Measurements from ENCODE around the gene LRFN2. TPM values are rescaled to one million over a fixed set of nuclear protein-coding genes. Genes with fewer than 3 reads are reported as not detected.

LRFN2 gene
- total RNA-seq, 6 donors from 2014 or later, result 0.06 to 0.20 TPM; not detected in 4

- H3K36me3 ChIP-seq, result no peaks in the 10 kb centered on the region
- WGBS, 2 donors, result 57 to 58% methylated on average over 9 of the region's 9 CpGs
- DNase-seq (no peak), ATAC-seq (ENCODE audit: low FRiP score in 2 of 2) (no peak)
- H3K9me3 ChIP-seq, result no peaks in the 10 kb centered on the region
- H3K4me3 ChIP-seq, result no peak overlapping the region
- no peak overlapping the region for H3K27ac ChIP-seq
- H3K27me3 ChIP-seq, result no peaks in the 10 kb centered on the region
- no peaks in the 10 kb centered on the region for H3K4me1 ChIP-seq
- no peak for TF ChIP-seq POLR2AphosphoS5 (IDR thresholded peaks at IDR 0.05)
- TF ChIP-seq POLR2A (IDR thresholded peaks at IDR 0.05), result no peak
- no peak for TF ChIP-seq EP300 (IDR thresholded peaks at IDR 0.05)
- TF ChIP-seq CTCF (IDR thresholded peaks at IDR 0.05), result no peak
Observed at GRCh38 chr6:40620574-40621240, 33.5 kb upstream of the LRFN2 start.

- DNase-seq, result no peak
- no peak overlapping the region for H3K27ac ChIP-seq
- H3K36me3 ChIP-seq, result no peaks in the 10 kb centered on the region
- 54 to 64% methylated on average over 6 of the region's 6 CpGs for WGBS, 2 donors
- H3K4me1 ChIP-seq, result no peaks in the 10 kb centered on the region
- TF ChIP-seq CTCF (IDR thresholded peaks at IDR 0.05), result no peak
- no peak for TF ChIP-seq POLR2A (IDR thresholded peaks at IDR 0.05)
- no peaks in the 10 kb centered on the region for H3K9me3 ChIP-seq
- no peak overlapping the region for H3K4me3 ChIP-seq
- ATAC-seq (ENCODE audit: low FRiP score in 2 of 2), result no peak
- no peaks in the 10 kb centered on the region for H3K27me3 ChIP-seq
Observed at GRCh38 chr6:40614671-40615070, 27.5 kb upstream of the LRFN2 start.

DNA sequence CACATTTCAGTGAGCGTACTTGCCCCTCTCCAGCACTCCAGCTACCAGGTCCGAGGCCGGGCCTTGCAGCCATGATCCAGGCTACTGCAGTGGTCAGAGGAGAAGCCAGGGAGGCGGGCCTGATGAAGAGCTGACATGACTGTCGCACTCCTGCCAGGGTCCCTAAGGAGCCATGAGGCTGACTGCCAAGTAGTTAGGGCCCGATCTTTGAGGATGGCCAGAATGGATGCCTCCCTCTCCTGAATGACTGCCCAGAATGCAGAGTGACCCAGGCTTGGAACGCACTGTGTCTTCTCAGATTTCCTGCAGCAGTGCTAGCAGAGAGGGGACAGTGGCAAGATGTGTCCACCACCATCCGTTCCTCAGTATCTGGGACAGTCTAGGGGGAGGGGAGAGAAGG is 24.7 kb upstream of the LRFN2 start:
- H3K27me3 ChIP-seq, result no peaks in the 10 kb centered on the region
- WGBS, 2 donors, result 79% methylated on average over 8 of the region's 8 CpGs; no CpG with 5 or more reads in 1 of the 2 donors
- H3K27ac ChIP-seq, result no peak overlapping the region
- TF ChIP-seq POLR2A (IDR thresholded peaks at IDR 0.05) (no peak), EP300 (IDR thresholded peaks at IDR 0.05) (no peak), POLR2AphosphoS5 (IDR thresholded peaks at IDR 0.05) (no peak), CTCF (IDR thresholded peaks at IDR 0.05) (no peak)
- no peaks in the 10 kb centered on the region for H3K4me1 ChIP-seq
- H3K36me3 ChIP-seq, result no peaks in the 10 kb centered on the region
- ATAC-seq (ENCODE audit: low FRiP score in 2 of 2) (peak in 1 of 2 donors; percentile 21), DNase-seq (peak in 1 of 2 donors; percentile 25)
- H3K4me3 ChIP-seq, result no peak overlapping the region
- no peaks in the 10 kb centered on the region for H3K9me3 ChIP-seq

GRCh38 chr6:40611434-40611833 is 24.3 kb upstream of the LRFN2 start:
- no peak for TF ChIP-seq POLR2A (IDR thresholded peaks at IDR 0.05)
- no peak for TF ChIP-seq CTCF (IDR thresholded peaks at IDR 0.05)
- no peak for TF ChIP-seq EP300 (IDR thresholded peaks at IDR 0.05)
- TF ChIP-seq POLR2AphosphoS5 (IDR thresholded peaks at IDR 0.05), result no peak
- Histone ChIP-seq H3K4me1 (no peaks in the 10 kb centered on the region), H3K4me3 (no peak overlapping the region), H3K9me3 (no peaks in the 10 kb centered on the region), H3K27ac (no peak overlapping the region), H3K36me3 (no peaks in the 10 kb centered on the region), H3K27me3 (no peaks in the 10 kb centered on the region)
- no peak for DNase-seq
- 68 to 72% methylated on average over 5 of the region's 5 CpGs for WGBS, 2 donors
- no peak for ATAC-seq (ENCODE audit: low FRiP score in 2 of 2)

GRCh38 chr6:40610229-40610628 is 23.1 kb upstream of the LRFN2 start:
- 27 to 30% methylated on average over 1 to 2 of the region's 2 CpGs for WGBS, 2 donors
- Histone ChIP-seq H3K27me3 (no peaks in the 10 kb centered on the region), H3K27ac (no peak overlapping the region), H3K36me3 (no peaks in the 10 kb centered on the region), H3K4me1 (no peaks in the 10 kb centered on the region), H3K4me3 (no peak overlapping the region), H3K9me3 (no peaks in the 10 kb centered on the region)
- no peak for TF ChIP-seq EP300 (IDR thresholded peaks at IDR 0.05)
- TF ChIP-seq POLR2AphosphoS5 (IDR thresholded peaks at IDR 0.05), result no peak
- TF ChIP-seq POLR2A (IDR thresholded peaks at IDR 0.05), result no peak
- no peak for TF ChIP-seq CTCF (IDR thresholded peaks at IDR 0.05)
- no peak for ATAC-seq (ENCODE audit: low FRiP score in 2 of 2)
- DNase-seq, result no peak
